Karpas-422 (cell line): ENCODE measurements around the gene CLSTN1. TPM values are rescaled to one million over a fixed set of nuclear protein-coding genes. Genes with fewer than 3 reads are reported as not detected.
"Not testable (repeated sequence)": the region's sequence is repeated elsewhere in the genome, so short reads cannot be mapped to it uniquely, and the experiment has no call there.

Experiments
- DNase-seq: peaks from one replicate; pipeline ENCODE4 v3.0.0-alpha.2; 2015
- H2AFZ ChIP-seq: fragments of 200-600 bp; sonication (generic); 2 replicates; pipeline ENCODE4 v1.6.1; 2014; ENCODE audit warnings: antibody characterized with exemption, low read length, mixed read lengths
- H3K27ac ChIP-seq: fragments of 200-600 bp; sonication (generic); 2 replicates; pipeline ENCODE4 v1.5.1; 2014; ENCODE audit warnings: mild to moderate bottlenecking, low read length, moderate library complexity
- H3K27me3 ChIP-seq: fragments of 200-600 bp; sonication (generic); 2 replicates; pipeline ENCODE4 v1.6.1; 2014; ENCODE audit warnings: low read length, mixed read lengths
- H3K36me3 ChIP-seq: fragments of 200-600 bp; sonication (generic); 2 replicates; pipeline ENCODE4 v1.6.1; 2014; ENCODE audit warnings: low read length, mixed read lengths; ENCODE audit not compliant: insufficient read depth
- H3K4me1 ChIP-seq: fragments of 200-600 bp; sonication (generic); 2 replicates; pipeline ENCODE4 v1.6.1; 2014; ENCODE audit warnings: mild to moderate bottlenecking, low read length, mixed read lengths
- H3K4me2 ChIP-seq: fragments of 200-600 bp; sonication (generic); 2 replicates; pipeline ENCODE4 v1.6.1; 2014; ENCODE audit warnings: low read length, low read depth, mild to moderate bottlenecking; ENCODE audit not compliant: poor library complexity, severe bottlenecking
- H3K4me3 ChIP-seq: fragments of 200-600 bp; sonication (generic); 2 replicates; pipeline ENCODE4 v1.5.1; 2014; ENCODE audit warnings: mild to moderate bottlenecking, antibody characterized with exemption, low read length, mixed read lengths
- H3K79me2 ChIP-seq: fragments of 200-600 bp; sonication (generic); 2 replicates; pipeline ENCODE4 v1.6.1; 2014; ENCODE audit warnings: mild to moderate bottlenecking, low read length, mixed read lengths
- H3K9ac ChIP-seq: fragments of 200-600 bp; sonication (generic); 2 replicates; pipeline ENCODE4 v1.6.0; 2014; ENCODE audit warnings: low read length
- H3K9me2 ChIP-seq: fragments of 200-600 bp; sonication (generic), shearing (Covaris generic); replicated peaks from 2 replicates; pipeline ENCODE4 v1.6.0; 2014; ENCODE audit warnings: mild to moderate bottlenecking, low read length, moderate library complexity; ENCODE audit not compliant: insufficient read depth
- H3K9me3 ChIP-seq: fragments of 300-700, 200-600 bp; sonication (generic); 2 replicates; pipeline ENCODE4 v1.6.1; 2014; ENCODE audit warnings: low read length, mixed read lengths
- H4K20me1 ChIP-seq: fragments of 200-600 bp; sonication (generic); 2 replicates; pipeline ENCODE4 v1.6.1; 2014; ENCODE audit warnings: mild to moderate bottlenecking, antibody characterized with exemption, low read length, low read depth; ENCODE audit not compliant: insufficient read depth
- total RNA-seq: library from RNA; depleted of rRNA; stranded (reverse); fragments of >200 nt; shearing (Covaris generic); gene quantifications from 2 replicates; pipeline ENCODE4 v1.2.3, GENCODE V29; 2014; ENCODE audit warnings: low replicate concordance

The CLSTN1 gene
- total RNA-seq, 1 experiment from 2014 or later: 52.0 TPM

GRCh38 chr1:9807541-9807940, 16.2 kb downstream of the CLSTN1 start:
- Histone ChIP-seq H3K9me3 (no peaks in the 10 kb centered on the region), H3K9ac (no peak overlapping the region), H3K4me3 (no peak overlapping the region), H3K27ac (no peak overlapping the region), H3K27me3 (no peaks in the 10 kb centered on the region), H3K79me2 (peaks cover 96% of the 10 kb centered on the region), H3K4me1 (peaks cover 22% of the 10 kb centered on the region), H2AFZ (no peak overlapping the region), H3K36me3 (no peaks in the 10 kb centered on the region), H4K20me1 (peaks cover 29% of the 10 kb centered on the region), H3K9me2 (no peaks in the 10 kb centered on the region), H3K4me2 (no peak overlapping the region)
- no peak for DNase-seq

GRCh38 chr1:9805972-9806371, 17.8 kb downstream of the CLSTN1 start:
- not testable (repeated sequence) for H3K27me3 ChIP-seq, H3K4me3 ChIP-seq, H3K4me2 ChIP-seq, H3K27ac ChIP-seq, H3K9me3 ChIP-seq, DNase-seq, H2AFZ ChIP-seq, H3K36me3 ChIP-seq, H3K9me2 ChIP-seq, H3K9ac ChIP-seq
- H3K4me1 ChIP-seq: peaks cover 16% of the 10 kb centered on the region
- peaks cover 96% of the 10 kb centered on the region for H3K79me2 ChIP-seq
- peaks cover 32% of the 10 kb centered on the region for H4K20me1 ChIP-seq

GRCh38 chr1:9805006-9805508, 18.7 kb downstream of the CLSTN1 start:
- Histone ChIP-seq H3K79me2 (peaks cover 94% of the 10 kb centered on the region), H3K9me2 (no peaks in the 10 kb centered on the region), H3K4me3 (no peak overlapping the region), H4K20me1 (peaks cover 29% of the 10 kb centered on the region), H3K4me2 (no peak overlapping the region), H3K9me3 (no peaks in the 10 kb centered on the region), H3K27me3 (no peaks in the 10 kb centered on the region), H2AFZ (no peak overlapping the region), H3K4me1 (peaks cover 13% of the 10 kb centered on the region), H3K27ac (no peak overlapping the region), H3K9ac (no peak overlapping the region), H3K36me3 (no peaks in the 10 kb centered on the region)
- no peak for DNase-seq

- DNase-seq, H3K9me2 ChIP-seq, H3K9ac ChIP-seq, H3K4me2 ChIP-seq, H3K27me3 ChIP-seq, H3K4me3 ChIP-seq, H3K36me3 ChIP-seq, H3K9me3 ChIP-seq, H2AFZ ChIP-seq, H3K27ac ChIP-seq: not testable (repeated sequence)
- H3K79me2 ChIP-seq: peaks cover 95% of the 10 kb centered on the region
- H4K20me1 ChIP-seq: peaks cover 23% of the 10 kb centered on the region; the same call in 1 of the 2 replicates
- peaks cover 12% of the 10 kb centered on the region for H3K4me1 ChIP-seq
Measured at GRCh38 chr1:9803003-9803918, 20.5 kb downstream of the CLSTN1 start.

GRCh38 chr1:9801909-9802308, 21.9 kb downstream of the CLSTN1 start:
- peaks cover 95% of the 10 kb centered on the region for H3K79me2 ChIP-seq
- H3K4me1 ChIP-seq: peaks cover 13% of the 10 kb centered on the region
- no peaks in the 10 kb centered on the region for H3K9me2 ChIP-seq
- no peak overlapping the region for H3K27ac ChIP-seq
- H3K4me3 ChIP-seq: no peak overlapping the region
- no peak overlapping the region for H2AFZ ChIP-seq
- no peaks in the 10 kb centered on the region for H3K36me3 ChIP-seq
- H3K27me3 ChIP-seq: no peaks in the 10 kb centered on the region
- H3K4me2 ChIP-seq: no peak overlapping the region
- no peak for DNase-seq
- peaks cover 25% of the 10 kb centered on the region for H4K20me1 ChIP-seq
- H3K9me3 ChIP-seq: no peaks in the 10 kb centered on the region
- no peak overlapping the region for H3K9ac ChIP-seq

GRCh38 chr1:9798236-9799130, 25.3 kb downstream of the CLSTN1 start:
- peaks cover 28% of the 10 kb centered on the region for H4K20me1 ChIP-seq
- H3K4me3 ChIP-seq: no peak overlapping the region
- H2AFZ ChIP-seq: no peak overlapping the region
- no peaks in the 10 kb centered on the region for H3K9me3 ChIP-seq
- H3K27me3 ChIP-seq: no peaks in the 10 kb centered on the region
- H3K9me2 ChIP-seq: no peaks in the 10 kb centered on the region
- H3K27ac ChIP-seq: no peak overlapping the region
- H3K4me1 ChIP-seq: peaks cover 13% of the 10 kb centered on the region
- no peak overlapping the region for H3K9ac ChIP-seq
- no peak overlapping the region for H3K4me2 ChIP-seq
- no peak for DNase-seq
- peaks cover 98% of the 10 kb centered on the region for H3K79me2 ChIP-seq
- H3K36me3 ChIP-seq: no peaks in the 10 kb centered on the region

- no peak overlapping the region for H3K9ac ChIP-seq
- no peak for DNase-seq
- H3K4me3 ChIP-seq: no peak overlapping the region
- H3K4me2 ChIP-seq: no peak overlapping the region
- H3K27me3 ChIP-seq: no peaks in the 10 kb centered on the region
- no peak overlapping the region for H2AFZ ChIP-seq
- peaks cover 27% of the 10 kb centered on the region for H4K20me1 ChIP-seq
- H3K4me1 ChIP-seq: peaks cover 9% of the 10 kb centered on the region
- peaks cover 98% of the 10 kb centered on the region for H3K79me2 ChIP-seq
- H3K9me3 ChIP-seq: no peaks in the 10 kb centered on the region
- no peaks in the 10 kb centered on the region for H3K9me2 ChIP-seq
- H3K36me3 ChIP-seq: peaks cover 5% of the 10 kb centered on the region; the same call in 1 of the 2 replicates
- H3K27ac ChIP-seq: no peak overlapping the region
Measured at GRCh38 chr1:9797049-9797448, 26.7 kb downstream of the CLSTN1 start.

GRCh38 chr1:9794081-9794480, 29.7 kb downstream of the CLSTN1 start:
- H4K20me1 ChIP-seq: peaks cover 23% of the 10 kb centered on the region
- H3K9me2 ChIP-seq: no peaks in the 10 kb centered on the region

More at GRCh38 chr1:9794081-9794480, 29.7 kb downstream of the CLSTN1 start:
- no peak overlapping the region for H3K4me2 ChIP-seq
- no peaks in the 10 kb centered on the region for H3K9me3 ChIP-seq
- no peak overlapping the region for H2AFZ ChIP-seq
- H3K27me3 ChIP-seq: no peaks in the 10 kb centered on the region
- no peak overlapping the region for H3K27ac ChIP-seq
- no peak overlapping the region for H3K9ac ChIP-seq
- no peak overlapping the region for H3K4me3 ChIP-seq
- peaks cover 14% of the 10 kb centered on the region for H3K4me1 ChIP-seq
- H3K36me3 ChIP-seq: peaks cover 5% of the 10 kb centered on the region; the same call in 1 of the 2 replicates
- no peak for DNase-seq
- peaks cover 97% of the 10 kb centered on the region for H3K79me2 ChIP-seq
